ENCODE measurements around the gene NCR2.

DNA sequence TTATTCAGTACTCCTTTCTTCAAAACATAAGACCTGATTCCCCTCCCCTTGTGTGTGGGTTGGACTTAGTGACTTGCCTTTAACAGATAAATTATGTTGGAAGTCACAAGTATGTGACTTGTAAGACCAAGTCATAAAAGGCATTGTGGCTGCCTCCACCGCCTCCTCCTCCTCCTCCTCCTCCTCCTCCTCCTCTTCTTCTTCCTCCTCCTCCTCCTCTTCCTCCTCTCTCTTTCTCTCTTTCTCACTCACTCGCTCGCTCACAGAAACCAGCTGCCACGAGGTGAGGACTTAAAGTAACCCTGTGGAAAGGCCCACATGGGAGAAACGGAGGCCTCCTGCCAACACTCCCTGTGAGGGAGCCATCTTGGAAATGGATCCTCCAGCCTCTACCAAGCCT is 64.0 kb downstream of the NCR2 start:
- TF ChIP-seq, protein P1, sequence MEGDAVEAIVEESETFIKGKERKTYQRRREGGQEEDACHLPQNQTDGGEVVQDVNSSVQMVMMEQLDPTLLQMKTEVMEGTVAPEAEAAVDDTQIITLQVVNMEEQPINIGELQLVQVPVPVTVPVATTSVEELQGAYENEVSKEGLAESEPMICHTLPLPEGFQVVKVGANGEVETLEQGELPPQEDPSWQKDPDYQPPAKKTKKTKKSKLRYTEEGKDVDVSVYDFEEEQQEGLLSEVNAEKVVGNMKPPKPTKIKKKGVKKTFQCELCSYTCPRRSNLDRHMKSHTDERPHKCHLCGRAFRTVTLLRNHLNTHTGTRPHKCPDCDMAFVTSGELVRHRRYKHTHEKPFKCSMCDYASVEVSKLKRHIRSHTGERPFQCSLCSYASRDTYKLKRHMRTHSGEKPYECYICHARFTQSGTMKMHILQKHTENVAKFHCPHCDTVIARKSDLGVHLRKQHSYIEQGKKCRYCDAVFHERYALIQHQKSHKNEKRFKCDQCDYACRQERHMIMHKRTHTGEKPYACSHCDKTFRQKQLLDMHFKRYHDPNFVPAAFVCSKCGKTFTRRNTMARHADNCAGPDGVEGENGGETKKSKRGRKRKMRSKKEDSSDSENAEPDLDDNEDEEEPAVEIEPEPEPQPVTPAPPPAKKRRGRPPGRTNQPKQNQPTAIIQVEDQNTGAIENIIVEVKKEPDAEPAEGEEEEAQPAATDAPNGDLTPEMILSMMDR (IDR thresholded peaks at IDR 0.05) = no peak
- TF ChIP-seq POLR2A (IDR thresholded peaks at IDR 0.05) = no peak

Data from stomach (tissue), 4 donors.